ENCODE data around the gene SIX4.

- TF ChIP-seq REST (IDR thresholded peaks at IDR 0.05; ENCODE audit: low read depth, low read length) (no peak), HDAC2 (IDR thresholded peaks at IDR 0.05) (no peak)
- TF ChIP-seq, protein P1, sequence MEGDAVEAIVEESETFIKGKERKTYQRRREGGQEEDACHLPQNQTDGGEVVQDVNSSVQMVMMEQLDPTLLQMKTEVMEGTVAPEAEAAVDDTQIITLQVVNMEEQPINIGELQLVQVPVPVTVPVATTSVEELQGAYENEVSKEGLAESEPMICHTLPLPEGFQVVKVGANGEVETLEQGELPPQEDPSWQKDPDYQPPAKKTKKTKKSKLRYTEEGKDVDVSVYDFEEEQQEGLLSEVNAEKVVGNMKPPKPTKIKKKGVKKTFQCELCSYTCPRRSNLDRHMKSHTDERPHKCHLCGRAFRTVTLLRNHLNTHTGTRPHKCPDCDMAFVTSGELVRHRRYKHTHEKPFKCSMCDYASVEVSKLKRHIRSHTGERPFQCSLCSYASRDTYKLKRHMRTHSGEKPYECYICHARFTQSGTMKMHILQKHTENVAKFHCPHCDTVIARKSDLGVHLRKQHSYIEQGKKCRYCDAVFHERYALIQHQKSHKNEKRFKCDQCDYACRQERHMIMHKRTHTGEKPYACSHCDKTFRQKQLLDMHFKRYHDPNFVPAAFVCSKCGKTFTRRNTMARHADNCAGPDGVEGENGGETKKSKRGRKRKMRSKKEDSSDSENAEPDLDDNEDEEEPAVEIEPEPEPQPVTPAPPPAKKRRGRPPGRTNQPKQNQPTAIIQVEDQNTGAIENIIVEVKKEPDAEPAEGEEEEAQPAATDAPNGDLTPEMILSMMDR (IDR thresholded peaks at IDR 0.05 in 2 of 3, conservative IDR thresholded peaks at IDR 0.05 in 1 of 3; ENCODE audit: control insufficient read depth in 2 of 3, extremely low read depth in 1 of 3, insufficient read depth in 1 of 3, low read depth in 3 of 3, low read length in 3 of 3): no peak
Measured at GRCh38 chr14:60691383-60692113, 32.6 kb downstream of the SIX4 start.

All from GM12878 (cell line).